Fibroblast of mammary gland (primary cell): Measurements from ENCODE around the gene ANXA10.
"Not testable (repeated sequence)": the region's sequence is repeated elsewhere in the genome, so short reads cannot be mapped to it uniquely, and the experiment has no call there.

Source experiments
- DNase-seq: peaks from one replicate; pipeline ENCODE4 v3.0.0-alpha.2; 2010; ENCODE audit warnings: low read depth
- H3K4me3 ChIP-seq: 2 replicates; pipeline ENCODE4 v1.5.1; 2011; ENCODE audit warnings: low read depth, mild to moderate bottlenecking, low read length, moderate library complexity; ENCODE audit not compliant: control insufficient read depth
- CTCF ChIP-seq: conservative IDR thresholded peaks from 2 replicates; pipeline ENCODE4 v1.5.1; 2011; ENCODE audit warnings: low read depth, low read length, inconsistent platforms; ENCODE audit not compliant: control insufficient read depth, insufficient read depth

Gene ANXA10

DNA sequence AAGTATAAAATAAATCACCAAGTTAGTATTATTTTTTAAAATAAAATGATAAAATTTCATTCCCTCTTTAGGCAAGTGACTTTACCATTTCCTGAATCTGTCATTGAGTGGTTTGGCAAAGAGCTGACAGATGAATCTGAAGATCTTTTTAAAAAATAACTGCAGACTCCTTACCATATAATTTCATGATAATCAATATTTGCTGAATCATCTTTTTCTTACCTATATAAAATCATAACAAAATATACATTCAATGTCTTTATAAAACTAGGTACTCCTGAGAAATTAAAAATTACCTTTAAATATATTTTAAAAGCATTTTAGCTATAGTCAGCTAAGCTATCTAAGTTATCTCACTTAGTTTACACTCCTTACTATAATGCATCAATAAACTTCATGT lies 17.2 kb downstream of the ANXA10 start:
- no peak for DNase-seq
- no peak for TF ChIP-seq CTCF
- no peak overlapping the region for H3K4me3 ChIP-seq

GRCh38 chr4:168113059-168113458 lies 20.7 kb downstream of the ANXA10 start:
- not testable (repeated sequence) for DNase-seq, H3K4me3 ChIP-seq

GRCh38 chr4:168118116-168118655 lies 25.8 kb downstream of the ANXA10 start:
- no peak overlapping the region for H3K4me3 ChIP-seq
- TF ChIP-seq CTCF = no peak
- no peak for DNase-seq

DNA sequence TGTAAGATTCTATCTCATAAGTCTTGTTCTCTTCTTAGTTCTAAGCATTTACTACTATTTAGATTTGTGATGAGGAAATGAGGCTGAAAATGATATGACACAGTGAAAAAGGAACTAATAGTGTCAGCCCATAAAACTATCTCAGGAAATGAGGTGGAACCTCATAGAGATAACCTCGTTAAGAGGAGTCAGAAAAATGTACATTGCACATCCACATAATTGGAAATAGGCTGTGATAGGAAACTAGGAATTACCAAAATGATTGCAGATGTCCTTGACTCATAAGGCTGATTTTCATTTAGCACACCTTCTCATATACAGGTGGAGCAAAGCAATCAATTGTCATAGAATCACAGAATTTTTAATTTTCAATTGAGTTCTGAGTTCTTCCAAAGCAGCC lies 26.8 kb downstream of the ANXA10 start:
- no peak for TF ChIP-seq CTCF
- no peak overlapping the region for H3K4me3 ChIP-seq
- no peak for DNase-seq

GRCh38 chr4:168119890-168120289 lies 27.6 kb downstream of the ANXA10 start:
- TF ChIP-seq CTCF = no peak
- peak; percentile 27 for DNase-seq
- no peak overlapping the region for H3K4me3 ChIP-seq

DNA sequence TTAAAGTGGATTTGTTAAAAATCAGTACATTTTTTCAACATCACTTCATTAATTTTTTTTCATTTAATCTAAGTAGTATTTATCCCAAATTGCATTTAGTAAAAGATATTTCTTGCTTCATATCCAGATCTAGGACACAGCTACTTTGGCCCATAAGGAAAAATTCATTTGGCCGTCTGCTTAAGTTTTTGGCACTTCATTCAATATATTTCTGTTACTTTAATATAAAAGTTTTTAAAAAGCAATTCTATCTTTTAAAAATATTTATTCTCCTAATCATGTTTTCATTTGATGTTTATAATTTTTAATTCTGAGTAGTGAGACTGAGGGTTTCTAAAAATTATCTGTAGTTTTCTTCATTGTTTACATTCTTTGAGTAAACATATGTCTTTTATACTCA lies 28.5 kb downstream of the ANXA10 start:
- no peak overlapping the region for H3K4me3 ChIP-seq
- DNase-seq = no peak
- TF ChIP-seq CTCF = no peak

- no peak for TF ChIP-seq CTCF
- peak; percentile 69 for DNase-seq
- no peak overlapping the region for H3K4me3 ChIP-seq
Observed at GRCh38 chr4:168124008-168124641, 31.8 kb downstream of the ANXA10 start.
